Mesenchymal stem cell (in vitro differentiated cells and primary cell): ENCODE data around the gene ASB18.
A peak's percentile ranks its signal among the peaks of the same experiment; 100 is the strongest.

Experiments
- DNase-seq: peaks from one replicate; pipeline ENCODE4 v3.0.0-alpha.2; 2013
- H2AFZ ChIP-seq: one replicate; pipeline ENCODE4 v1.6.1; 2013; ENCODE audit warnings: low read depth, mild to moderate bottlenecking, control low read depth, inconsistent platforms, low read length, moderate library complexity
- H2AK5ac ChIP-seq: 2 replicates; pipeline ENCODE4 v1.6.1; 2013; ENCODE audit warnings: low read length, moderate library complexity, mild to moderate bottlenecking, inconsistent platforms; ENCODE audit not compliant: severe bottlenecking
- H2BK120ac ChIP-seq: one replicate; pipeline ENCODE4 v1.6.1; 2013; ENCODE audit warnings: low read depth, mild to moderate bottlenecking, inconsistent platforms, low read length, moderate library complexity
- H2BK12ac ChIP-seq, 2 experiments: one replicate each; pipeline ENCODE4 v1.6.1; 2013; ENCODE audit warnings: inconsistent platforms in 2 of 2, low read length in 2 of 2, mild to moderate bottlenecking in 2 of 2, moderate library complexity in 2 of 2, control low read depth in 1 of 2
- H2BK15ac ChIP-seq: one replicate; pipeline ENCODE4 v1.6.1; 2013; ENCODE audit warnings: mild to moderate bottlenecking, low read depth, inconsistent platforms; ENCODE audit not compliant: poor library complexity, severe bottlenecking
- H2BK5ac ChIP-seq: 2 replicates; pipeline ENCODE4 v1.6.1; 2013; ENCODE audit warnings: low read depth, mild to moderate bottlenecking, low read length, control low read depth, inconsistent platforms; ENCODE audit not compliant: poor library complexity, severe bottlenecking
- H3K14ac ChIP-seq, 2 experiments: one replicate each; pipeline ENCODE4 v1.6.1; 2013; ENCODE audit warnings: inconsistent platforms in 2 of 2, low read length in 2 of 2, control low read depth in 1 of 2, mild to moderate bottlenecking in 1 of 2, moderate library complexity in 1 of 2
- H3K18ac ChIP-seq, 2 experiments: one replicate each; pipeline ENCODE4 v1.6.1; 2013; ENCODE audit warnings: inconsistent platforms in 2 of 2, low read length in 2 of 2, control low read depth in 1 of 2, low read depth in 1 of 2, mild to moderate bottlenecking in 1 of 2
- H3K23ac ChIP-seq, 2 experiments: one replicate each; pipeline ENCODE4 v1.6.1; 2013; ENCODE audit warnings: inconsistent platforms in 2 of 2, low read length in 2 of 2, mild to moderate bottlenecking in 2 of 2, moderate library complexity in 2 of 2, control low read depth in 1 of 2
- H3K27ac ChIP-seq: 2 replicates; pipeline ENCODE4 v1.5.1; 2013; ENCODE audit warnings: mild to moderate bottlenecking, moderate library complexity, low read length, control low read depth, inconsistent platforms; ENCODE audit not compliant: poor library complexity, severe bottlenecking
- H3K27me3 ChIP-seq, 2 experiments: 2 replicates each; pipeline versions ENCODE4 v1.6.1 to v1.7.0; 2013; ENCODE audit warnings: low read length in 2 of 2, mild to moderate bottlenecking in 2 of 2, moderate library complexity in 2 of 2, control low read depth in 1 of 2, inconsistent platforms in 1 of 2; ENCODE audit not compliant: control insufficient read depth in 1 of 2, insufficient read depth in 1 of 2
- H3K36me3 ChIP-seq, 2 experiments: 2 replicates each; pipeline versions ENCODE4 v1.6.1 to v1.7.0; 2013; ENCODE audit warnings: low read length in 2 of 2, control low read depth in 1 of 2, inconsistent platforms in 1 of 2, low read depth in 1 of 2, mild to moderate bottlenecking in 1 of 2; ENCODE audit not compliant: insufficient read depth in 2 of 2, control insufficient read depth in 1 of 2
- H3K4ac ChIP-seq, 2 experiments: one replicate each; pipeline ENCODE4 v1.6.1; 2013; ENCODE audit warnings: inconsistent platforms in 2 of 2, low read length in 2 of 2, mild to moderate bottlenecking in 2 of 2, moderate library complexity in 2 of 2, control low read depth in 1 of 2, low read depth in 1 of 2
- H3K4me1 ChIP-seq: 2 replicates; pipeline ENCODE4 v1.6.1; 2013; ENCODE audit warnings: low read depth, low read length, control low read depth; ENCODE audit not compliant: control insufficient read depth, insufficient read depth
- H3K4me2 ChIP-seq: 2 replicates; pipeline ENCODE4 v1.6.1; 2013; ENCODE audit warnings: low read length, mild to moderate bottlenecking, inconsistent platforms; ENCODE audit not compliant: poor library complexity, severe bottlenecking
- H3K4me3 ChIP-seq, 2 experiments: 2 replicates each; pipeline versions ENCODE4 v1.5.1 to v1.7.0; 2013; ENCODE audit warnings: low read length in 2 of 2, mild to moderate bottlenecking in 2 of 2, control low read depth in 1 of 2, low read depth in 1 of 2; ENCODE audit not compliant: insufficient read depth in 1 of 2
- H3K79me1 ChIP-seq: replicated peaks from 2 replicates; pipeline ENCODE4 v1.6.1; 2013; ENCODE audit warnings: mild to moderate bottlenecking, control low read depth, low read length, inconsistent platforms; ENCODE audit not compliant: poor library complexity, severe bottlenecking
- H3K9ac ChIP-seq: 2 replicates; pipeline ENCODE4 v1.7.0; 2013; ENCODE audit warnings: mild to moderate bottlenecking, low read length, moderate library complexity
- H3K9me3 ChIP-seq: 2 replicates; pipeline ENCODE4 v1.7.0; 2013; ENCODE audit warnings: mild to moderate bottlenecking, low read length; ENCODE audit not compliant: control insufficient read depth
- H4K8ac ChIP-seq: one replicate; pipeline ENCODE4 v1.6.1; 2013; ENCODE audit warnings: inconsistent platforms, mild to moderate bottlenecking, low read length, moderate library complexity
- H4K91ac ChIP-seq: one replicate; pipeline ENCODE4 v1.6.1; 2013; ENCODE audit warnings: mild to moderate bottlenecking, low read length, inconsistent platforms
- WGBS: methylation state at CpG from one replicate; pipeline ENCODE4 v1.1.7; 2013; ENCODE audit warnings: mixed read lengths; 5-methylcytosine and 5-hydroxymethylcytosine counted together

Gene ASB18

GRCh38 chr2:236252602-236253001 is 11.6 kb downstream of the ASB18 start:
- Histone ChIP-seq H3K9ac (no peak overlapping the region), H2BK12ac (no peak overlapping the region), H3K4me1 (no peaks in the 10 kb centered on the region), H3K27me3 (peaks cover 4 to 75% of the 10 kb centered on the region in 2 experiments), H3K14ac (no peak overlapping the region), H4K91ac (no peak overlapping the region), H2BK120ac (no peak overlapping the region), H2BK5ac (no peak overlapping the region), H3K79me1 (no peaks in the 10 kb centered on the region), H2AFZ (no peak overlapping the region), H2AK5ac (no peak overlapping the region), H3K27ac (no peak overlapping the region), H3K4me2 (no peak overlapping the region), H3K36me3 (no peaks in the 10 kb centered on the region), H2BK15ac (no peak overlapping the region), H3K23ac (peak overlapping the region in 1 of 2 experiments; percentile 14), H3K18ac (no peak overlapping the region), H3K9me3 (no peaks in the 10 kb centered on the region), H4K8ac (no peak overlapping the region), H3K4ac (no peak overlapping the region), H3K4me3 (no peak overlapping the region)
- no peak for DNase-seq
- WGBS: 77% methylated on average over 3 of the region's 3 CpGs

- H3K79me1 ChIP-seq: no peaks in the 10 kb centered on the region
- WGBS: 66% methylated on average over 13 of the region's 13 CpGs
- H3K23ac ChIP-seq: no peak overlapping the region
- no peaks in the 10 kb centered on the region for H3K36me3 ChIP-seq
- no peak overlapping the region for H4K91ac ChIP-seq
- H3K4me1 ChIP-seq: no peaks in the 10 kb centered on the region
- H2BK5ac ChIP-seq: no peak overlapping the region
- no peak overlapping the region for H3K9ac ChIP-seq
- H3K9me3 ChIP-seq: no peaks in the 10 kb centered on the region
- H2BK15ac ChIP-seq: no peak overlapping the region
- no peak overlapping the region for H2AFZ ChIP-seq
- H2AK5ac ChIP-seq: no peak overlapping the region
- H4K8ac ChIP-seq: no peak overlapping the region
- H2BK120ac ChIP-seq: no peak overlapping the region
- H3K18ac ChIP-seq: no peak overlapping the region
- no peak overlapping the region for H3K4me2 ChIP-seq
- peaks cover 4 to 65% of the 10 kb centered on the region in 2 experiments for H3K27me3 ChIP-seq
- no peak overlapping the region for H2BK12ac ChIP-seq
- H3K4me3 ChIP-seq: no peak overlapping the region
- H3K27ac ChIP-seq: no peak overlapping the region
- no peak overlapping the region for H3K14ac ChIP-seq
- no peak for DNase-seq
- H3K4ac ChIP-seq: no peak overlapping the region
Observed at GRCh38 chr2:236250909-236251579, 13.2 kb downstream of the ASB18 start.

- no peak overlapping the region for H2BK5ac ChIP-seq
- no peak overlapping the region for H3K18ac ChIP-seq
- no peak overlapping the region for H3K9ac ChIP-seq
- H3K4me1 ChIP-seq: no peaks in the 10 kb centered on the region
- no peak overlapping the region for H2BK15ac ChIP-seq
- H4K8ac ChIP-seq: no peak overlapping the region
- no peaks in the 10 kb centered on the region for H3K79me1 ChIP-seq
- peaks cover 4 to 58% of the 10 kb centered on the region in 2 experiments for H3K27me3 ChIP-seq
- H3K36me3 ChIP-seq: no peaks in the 10 kb centered on the region
- H3K4me2 ChIP-seq: no peak overlapping the region
- H3K4me3 ChIP-seq: no peak overlapping the region
- H4K91ac ChIP-seq: no peak overlapping the region
- H2AFZ ChIP-seq: no peak overlapping the region
- no peak overlapping the region for H2BK120ac ChIP-seq
- no peak overlapping the region for H3K27ac ChIP-seq
- DNase-seq: no peak
- no peak overlapping the region for H2BK12ac ChIP-seq
- no peak overlapping the region for H3K14ac ChIP-seq
- H3K23ac ChIP-seq: no peak overlapping the region
- H3K9me3 ChIP-seq: no peaks in the 10 kb centered on the region
- no peak overlapping the region for H3K4ac ChIP-seq
- 24% methylated on average over 3 of the region's 3 CpGs for WGBS
- H2AK5ac ChIP-seq: no peak overlapping the region
Observed at GRCh38 chr2:236250286-236250685, 13.9 kb downstream of the ASB18 start.

- Histone ChIP-seq H2BK12ac (no peak overlapping the region), H3K4me1 (no peaks in the 10 kb centered on the region), H3K9ac (no peak overlapping the region), H4K8ac (no peak overlapping the region), H4K91ac (no peak overlapping the region), H3K79me1 (no peaks in the 10 kb centered on the region), H3K4me2 (no peak overlapping the region), H2AFZ (no peak overlapping the region), H2BK15ac (no peak overlapping the region), H3K4ac (no peak overlapping the region), H3K4me3 (no peak overlapping the region), H3K36me3 (no peaks in the 10 kb centered on the region), H2AK5ac (no peak overlapping the region), H3K27me3 (peaks cover 4 to 61% of the 10 kb centered on the region in 2 experiments), H2BK5ac (no peak overlapping the region), H3K18ac (no peak overlapping the region), H3K23ac (no peak overlapping the region), H2BK120ac (no peak overlapping the region), H3K14ac (no peak overlapping the region), H3K27ac (no peak overlapping the region), H3K9me3 (no peaks in the 10 kb centered on the region)
- no peak for DNase-seq
- WGBS: 80% methylated on average over 2 of the region's 2 CpGs
Observed at GRCh38 chr2:236249066-236249465, 15.1 kb downstream of the ASB18 start.
